Panc1 (cell line): ENCODE data around the gene SLC22A3. TPM values are rescaled to one million over a fixed set of nuclear protein-coding genes. Genes with fewer than 3 reads are reported as not detected.

Experiments used
- ATAC-seq: fragments of 200-7000 bp; cut with Tn5 transposase; 2 replicates; pipeline ENCODE4 v1.9.1; 2020; ENCODE audit warnings: mild to moderate bottlenecking, moderate library complexity
- BruUV-seq: library from RNA; stranded (reverse); fragments of 400-500 nt; replicated peaks from 2 replicates; lab custom pipeline; 2021; lab: Mats Ljungman, UMichigan
- CTCF ChIA-PET: fragments of 300-600 bp; sonication (Branson Sonifier 250); formaldehyde crosslinking; loops from one replicate; lab custom pipeline; 2022; ENCODE audit warnings: antibody characterized with exemption; lab: Charles Lee
- POLR2A ChIA-PET: fragments of 300-600 bp; sonication (Branson Sonifier 250); formaldehyde crosslinking; loops from one replicate; lab custom pipeline; 2022; ENCODE audit warnings: antibody characterized with exemption; lab: Charles Lee
- DNase-seq: peaks from one replicate; pipeline ENCODE4 v3.0.0-alpha.2; 2010; ENCODE audit warnings: low read depth, low spot score
- H3K27ac ChIP-seq: 2 replicates; pipeline ENCODE4 v1.5.1; 2011; ENCODE audit warnings: mild to moderate bottlenecking, low read length, inconsistent platforms
- H3K27me3 ChIP-seq: fragments of 200-500 bp; sonication (Bioruptor generic); 2 replicates; pipeline ENCODE4 v1.6.0; 2014; ENCODE audit warnings: low read length, inconsistent platforms; ENCODE audit not compliant: control insufficient read depth, insufficient read depth
- H3K36me3 ChIP-seq: fragments of 200-500 bp; sonication (Bioruptor generic); 2 replicates; pipeline ENCODE4 v1.5.1; 2014; ENCODE audit warnings: inconsistent platforms, mild to moderate bottlenecking, low read length, moderate library complexity; ENCODE audit not compliant: control insufficient read depth, insufficient read depth
- H3K4me1 ChIP-seq: 2 replicates; pipeline ENCODE4 v1.5.1; 2011; ENCODE audit warnings: inconsistent platforms, mild to moderate bottlenecking, low read length, moderate library complexity; ENCODE audit not compliant: control insufficient read depth, insufficient read depth
- H3K4me3 ChIP-seq, 2 experiments: 2 replicates each; pipeline ENCODE4 v1.5.1; 2011 to 2012; ENCODE audit warnings: low read depth in 2 of 2, low read length in 2 of 2, mild to moderate bottlenecking in 2 of 2, inconsistent platforms in 1 of 2, moderate library complexity in 1 of 2
- H3K9me3 ChIP-seq: fragments of 200-500 bp; sonication (Bioruptor generic); 2 replicates; pipeline ENCODE4 v1.5.1; 2014; ENCODE audit warnings: low read depth, mild to moderate bottlenecking, inconsistent platforms, low read length, moderate library complexity; ENCODE audit not compliant: control insufficient read depth, insufficient read depth
- POLR2AphosphoS5 ChIP-seq: IDR thresholded peaks from 2 replicates; pipeline ENCODE4 v1.6.1; 2012; ENCODE audit warnings: mild to moderate bottlenecking, low read depth, low read length, moderate library complexity
- SIN3A ChIP-seq: IDR thresholded peaks from 2 replicates; pipeline ENCODE4 v1.6.1; 2012; ENCODE audit warnings: low read depth, mild to moderate bottlenecking, low read length, moderate library complexity, borderline replicate concordance; ENCODE audit not compliant: insufficient read depth
- TCF7L2 ChIP-seq: IDR thresholded peaks from 2 replicates; pipeline ENCODE4 v1.6.1; 2011; ENCODE audit warnings: mild to moderate bottlenecking, low read depth, low read length, inconsistent platforms
- in situ Hi-C: cut with HindIII; loops from 2 replicates; pipeline ENCODE4 v1.10.0; 2016; ENCODE audit warnings: low sequenced_read_pairs, low pct_unique_long_range_greater_than_20kb
- intact Hi-C: fragments of 100-400 bp; cut with micrococcal nuclease; formaldehyde crosslinking; loops from one replicate; pipeline ENCODE4 v1.10.0; 2022; ENCODE audit not compliant: unreplicated experiment
- total RNA-seq: library from RNA; stranded (reverse); gene quantifications from one replicate; pipeline ENCODE4 v1.2.1, GENCODE V29; 2021; ENCODE audit not compliant: unreplicated experiment
- TF ChIP-seq, protein P1 (sequence below), 2 experiments: IDR thresholded peaks; 2 replicates each; pipeline ENCODE4 v1.6.1; 2011 to 2012; ENCODE audit warnings: low read depth in 2 of 2, control low read depth in 1 of 2, low read length in 1 of 2, mild to moderate bottlenecking in 1 of 2, moderate library complexity in 1 of 2; ENCODE audit not compliant: insufficient read depth in 1 of 2
- TF ChIP-seq, protein P2 (sequence below): fragments of 450-650 bp; IDR thresholded peaks from 2 replicates; pipeline ENCODE4 v1.5.1; 2017; ENCODE audit warnings: mild to moderate bottlenecking

The SLC22A3 gene
- total RNA-seq, 1 experiment from 2014 or later = not detected

DNA sequence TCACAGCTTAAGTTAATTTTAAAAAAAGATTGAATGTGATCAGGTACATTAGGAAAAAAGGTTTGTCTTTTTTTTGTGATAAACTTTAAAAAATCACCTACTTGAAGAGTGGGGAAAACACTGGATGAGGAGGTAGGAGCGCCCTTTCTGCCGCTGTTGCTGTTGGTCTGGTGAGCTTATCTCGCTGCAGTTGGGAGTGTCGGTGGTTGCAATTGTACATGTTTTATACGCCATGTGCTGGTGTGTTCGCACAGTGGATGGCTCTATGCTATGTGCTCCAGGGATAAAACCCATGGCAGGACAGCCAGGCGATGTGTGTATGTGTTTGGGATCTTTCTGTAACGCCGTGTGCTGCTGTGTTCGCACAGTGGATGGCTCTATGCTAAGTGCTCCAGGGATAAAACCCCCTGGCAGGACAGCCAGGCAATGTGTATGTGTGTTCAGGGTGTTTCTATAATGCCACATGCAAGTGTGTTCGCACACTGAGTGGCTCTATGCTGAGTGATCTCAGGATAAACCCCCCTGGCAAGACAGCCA is 1.7 kb downstream of the SLC22A3 start:
- CTCF ChIA-PET = no interaction called here
- Histone ChIP-seq H3K4me3 (no peak overlapping the region), H3K4me1 (no peaks in the 10 kb centered on the region), H3K9me3 (no peaks in the 10 kb centered on the region), H3K36me3 (no peaks in the 10 kb centered on the region), H3K27ac (no peak overlapping the region), H3K27me3 (peaks cover 33% of the 10 kb centered on the region)
- POLR2A ChIA-PET = no interaction called here
- ATAC-seq = no peak
- in situ Hi-C loops (no loop called here), intact Hi-C loops (no loop called here)
- no TSS peak for BruUV-seq
- DNase-seq = no peak
- TF ChIP-seq SIN3A (no peak), POLR2AphosphoS5 (no peak), TCF7L2 (no peak)
- TF ChIP-seq, protein P1, sequence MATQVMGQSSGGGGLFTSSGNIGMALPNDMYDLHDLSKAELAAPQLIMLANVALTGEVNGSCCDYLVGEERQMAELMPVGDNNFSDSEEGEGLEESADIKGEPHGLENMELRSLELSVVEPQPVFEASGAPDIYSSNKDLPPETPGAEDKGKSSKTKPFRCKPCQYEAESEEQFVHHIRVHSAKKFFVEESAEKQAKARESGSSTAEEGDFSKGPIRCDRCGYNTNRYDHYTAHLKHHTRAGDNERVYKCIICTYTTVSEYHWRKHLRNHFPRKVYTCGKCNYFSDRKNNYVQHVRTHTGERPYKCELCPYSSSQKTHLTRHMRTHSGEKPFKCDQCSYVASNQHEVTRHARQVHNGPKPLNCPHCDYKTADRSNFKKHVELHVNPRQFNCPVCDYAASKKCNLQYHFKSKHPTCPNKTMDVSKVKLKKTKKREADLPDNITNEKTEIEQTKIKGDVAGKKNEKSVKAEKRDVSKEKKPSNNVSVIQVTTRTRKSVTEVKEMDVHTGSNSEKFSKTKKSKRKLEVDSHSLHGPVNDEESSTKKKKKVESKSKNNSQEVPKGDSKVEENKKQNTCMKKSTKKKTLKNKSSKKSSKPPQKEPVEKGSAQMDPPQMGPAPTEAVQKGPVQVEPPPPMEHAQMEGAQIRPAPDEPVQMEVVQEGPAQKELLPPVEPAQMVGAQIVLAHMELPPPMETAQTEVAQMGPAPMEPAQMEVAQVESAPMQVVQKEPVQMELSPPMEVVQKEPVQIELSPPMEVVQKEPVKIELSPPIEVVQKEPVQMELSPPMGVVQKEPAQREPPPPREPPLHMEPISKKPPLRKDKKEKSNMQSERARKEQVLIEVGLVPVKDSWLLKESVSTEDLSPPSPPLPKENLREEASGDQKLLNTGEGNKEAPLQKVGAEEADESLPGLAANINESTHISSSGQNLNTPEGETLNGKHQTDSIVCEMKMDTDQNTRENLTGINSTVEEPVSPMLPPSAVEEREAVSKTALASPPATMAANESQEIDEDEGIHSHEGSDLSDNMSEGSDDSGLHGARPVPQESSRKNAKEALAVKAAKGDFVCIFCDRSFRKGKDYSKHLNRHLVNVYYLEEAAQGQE (IDR thresholded peaks at IDR 0.05; ENCODE audit: insufficient read depth in 1 of 2, low read depth in 2 of 2, low read length in 1 of 2) = no peak
- TF ChIP-seq, protein P2, sequence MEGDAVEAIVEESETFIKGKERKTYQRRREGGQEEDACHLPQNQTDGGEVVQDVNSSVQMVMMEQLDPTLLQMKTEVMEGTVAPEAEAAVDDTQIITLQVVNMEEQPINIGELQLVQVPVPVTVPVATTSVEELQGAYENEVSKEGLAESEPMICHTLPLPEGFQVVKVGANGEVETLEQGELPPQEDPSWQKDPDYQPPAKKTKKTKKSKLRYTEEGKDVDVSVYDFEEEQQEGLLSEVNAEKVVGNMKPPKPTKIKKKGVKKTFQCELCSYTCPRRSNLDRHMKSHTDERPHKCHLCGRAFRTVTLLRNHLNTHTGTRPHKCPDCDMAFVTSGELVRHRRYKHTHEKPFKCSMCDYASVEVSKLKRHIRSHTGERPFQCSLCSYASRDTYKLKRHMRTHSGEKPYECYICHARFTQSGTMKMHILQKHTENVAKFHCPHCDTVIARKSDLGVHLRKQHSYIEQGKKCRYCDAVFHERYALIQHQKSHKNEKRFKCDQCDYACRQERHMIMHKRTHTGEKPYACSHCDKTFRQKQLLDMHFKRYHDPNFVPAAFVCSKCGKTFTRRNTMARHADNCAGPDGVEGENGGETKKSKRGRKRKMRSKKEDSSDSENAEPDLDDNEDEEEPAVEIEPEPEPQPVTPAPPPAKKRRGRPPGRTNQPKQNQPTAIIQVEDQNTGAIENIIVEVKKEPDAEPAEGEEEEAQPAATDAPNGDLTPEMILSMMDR = no peak

DNA sequence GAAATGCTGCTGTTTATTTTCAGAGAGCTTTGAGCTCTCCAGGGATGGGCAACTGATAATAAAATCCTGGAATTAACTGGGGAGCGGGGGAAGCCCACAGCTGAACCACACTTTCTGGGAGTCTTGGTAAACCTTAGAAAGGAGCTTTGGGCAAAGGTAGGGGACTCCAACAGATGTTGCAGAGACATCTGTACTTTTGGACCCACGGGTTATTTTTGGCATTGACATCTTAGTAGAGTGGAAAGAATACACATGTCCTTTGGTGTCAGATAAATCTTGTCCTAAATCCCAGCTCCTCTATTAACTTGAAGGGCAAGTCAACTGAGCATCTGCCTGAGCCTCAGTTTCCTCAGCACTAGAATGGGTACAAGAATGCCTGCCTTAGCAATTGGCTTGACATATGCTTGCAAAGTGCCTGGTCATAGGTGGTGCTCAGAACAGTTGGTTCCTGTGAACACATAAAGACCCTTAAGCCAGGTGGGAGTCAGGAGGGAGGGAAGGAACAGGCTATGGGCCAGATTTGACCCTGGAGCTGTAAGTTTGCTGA is 5.8 kb downstream of the SLC22A3 start:
- no peak overlapping the region for H3K4me3 ChIP-seq
- DNase-seq (no peak), ATAC-seq (no peak)
- H3K9me3 ChIP-seq = no peaks in the 10 kb centered on the region
- ChIA-PET CTCF (interaction anchor here (0.8 kb wide), 1 partner anchor 68 kb away, joined by 3 read pairs; no protein-coding TSS in a partner anchor), POLR2A (no interaction called here)
- H3K27ac ChIP-seq = no peak overlapping the region
- no peaks in the 10 kb centered on the region for H3K36me3 ChIP-seq
- intact Hi-C loops = no loop called here
- in situ Hi-C loops = no loop called here
- peaks cover 28% of the 10 kb centered on the region for H3K27me3 ChIP-seq
- TF ChIP-seq, protein P1 (IDR thresholded peaks at IDR 0.05; ENCODE audit: insufficient read depth in 1 of 2, low read depth in 2 of 2, low read length in 1 of 2) = no peak
- TF ChIP-seq SIN3A = no peak
- no peak for TF ChIP-seq TCF7L2
- no peak for TF ChIP-seq POLR2AphosphoS5
- H3K4me1 ChIP-seq = no peaks in the 10 kb centered on the region
- no TSS peak for BruUV-seq
